Heart left ventricle (tissue), 16 donors: ENCODE measurements around the gene ZNF444. TPM values are rescaled to one million over a fixed set of nuclear protein-coding genes. Genes with fewer than 3 reads are reported as not detected.

ENCODE experiments used
- ATAC-seq, 4 donors: fragments of 200-7000 bp; cut with Tn5 transposase; one replicate each; pipeline ENCODE4 v1.9.1; 2020 to 2022; ENCODE audit warnings: moderate library complexity in 4 of 4, mild to moderate bottlenecking in 3 of 4, moderate number of reproducible peaks in 1 of 4
- DNase-seq, 5 donors: peaks; one replicate each; pipeline ENCODE4 v3.0.0-alpha.2; 2020
- H3K27ac ChIP-seq, 12 donors: fragments of 200-600 bp; sonication (generic) in 4 of 12; one replicate each; pipeline versions ENCODE4 v1.5.0 to v1.8.0; 2016 to 2022; ENCODE audit warnings: mild to moderate bottlenecking in 2 of 12
- H3K27me3 ChIP-seq, 9 donors: fragments of 200-600 bp; sonication (generic) in 2 of 9; one replicate each; pipeline versions ENCODE4 v1.5.1 to v1.8.0; 2016 to 2022; ENCODE audit warnings: mild to moderate bottlenecking in 3 of 9
- H3K36me3 ChIP-seq, 9 donors: fragments of 200-600 bp; sonication (generic) in 2 of 9; one replicate each; pipeline versions ENCODE4 v1.5.0 to v1.8.0; 2018 to 2022; ENCODE audit warnings: mild to moderate bottlenecking in 2 of 9
- H3K4me1 ChIP-seq, 12 donors: fragments of 200-600 bp; sonication (generic) in 4 of 12; one replicate each; pipeline versions ENCODE4 v1.5.0 to v1.8.0; 2016 to 2022; ENCODE audit warnings: mild to moderate bottlenecking in 3 of 12
- H3K4me3 ChIP-seq, 12 donors: fragments of 200-600 bp; sonication (generic) in 4 of 12; one replicate each; pipeline versions ENCODE4 v1.5.0 to v1.8.0; 2017 to 2022; ENCODE audit warnings: mild to moderate bottlenecking in 9 of 12, moderate library complexity in 4 of 12
- H3K9me3 ChIP-seq, 12 donors: fragments of 200-600 bp; sonication (generic) in 4 of 12; one replicate each; pipeline versions ENCODE4 v1.5.0 to v1.8.0; 2016 to 2022; ENCODE audit warnings: mild to moderate bottlenecking in 1 of 12
- CTCF ChIP-seq, 12 donors: fragments of 200-600 bp; sonication (generic) in 4 of 12; IDR thresholded peaks; one replicate each; pipeline versions ENCODE4 v1.5.0 to v1.8.0; 2018 to 2022; ENCODE audit warnings: antibody characterized with exemption in 12 of 12, mild to moderate bottlenecking in 5 of 12
- POLR2A ChIP-seq, 2 donors: fragments of 450-650 bp; IDR thresholded peaks; one replicate each; pipeline ENCODE4 v1.6.1; 2017; ENCODE audit warnings: antibody characterized with exemption in 2 of 2, mild to moderate bottlenecking in 2 of 2, moderate library complexity in 2 of 2
- WGBS, 4 donors: extraction: QIAGEN DNeasy Blood & Tissue Kit in 2 of 4; methylation state at CpG; one replicate each; pipeline versions ENCODE4 v1.1.5 to v1.1.7; 2013 to 2018; 5-methylcytosine and 5-hydroxymethylcytosine counted together
- intact Hi-C, 10 donors: fragments of 100-400 bp; cut with DNase I; formaldehyde crosslinking; loops; one replicate each; pipeline versions ENCODE4 v1.11.1 to v1.14.2; 2022
- polyA plus RNA-seq, 2 donors: library from polyadenylated mRNA; stranded (reverse); fragments of 200-250 nt; gene quantifications; one replicate each; pipeline ENCODE4 v1.2.3, GENCODE V29; 2013
- total RNA-seq, 9 donors: library from RNA; depleted of rRNA in 2 of 9; stranded (reverse); fragments of >200 nt in 2 of 9; fragmentation: NEBNext Ultra II Directional in 3 of 9; extraction: Animal tissue kit (Norgen Biotek cat#: 25700) in 3 of 9; gene quantifications; one replicate each; pipeline versions ENCODE4 v1.1.0 to v1.2.4, GENCODE V29; 2016 to 2023
- donor health status: ischemic (EF 13 %, LVEDD 7.1; RV severe dilation, severe dysfunction).
- donor health status: healthy with polysubstance abuse.
- donor health status: DM: no; HTN: yes; CAD: no.
- donor health status: DM: no; HTN: no; CAD: no.
- donor health status: ischemic (EF 25% LVEDD 6.9; RV normal size, moderate dysfunction).
- donor health status: ischemic (EF 25% LVEDD 5.7; RV mildly dilated, moderate dysfunction).
- donor health status: healthy.
- donor health status: DM: yes; HTN: yes; CAD: no.
- donor health status: ischemic (EF 35%, LVEDD 5.7; RV mildly dilated, moderate dysfunction).
- donor health status: nonischemic (EF 11% LVEDD 7.7; RV severe dilation, severe dysfunction).
- donor health status: DM: yes; HTN: yes; CAD: no.
- donor health status: PGD.
- donor health status: ischemic (EF 29% LVEDD 5.4; RV normal size, mild dysfunction).
- donor health status: nonischemic (EF 23%, LVEDD 6.1; RV moderate dilation, normal function).

Gene ZNF444
- total and polyA plus RNA-seq, 11 donors = 14.8 to 35.8 (median 20.1) TPM

GRCh38 chr19:56117889-56118288, 23.2 kb upstream of the ZNF444 start:
- ATAC-seq (no peak), DNase-seq (no peak)
- Histone ChIP-seq H3K27ac (peak overlapping the region in 3 of 12 donors; percentile 92 to 98 (median 93)), H3K36me3 (peaks cover 0 to 10% (median 0%) of the 10 kb centered on the region in 9 donors), H3K4me1 (peaks cover 14 to 80% (median 60%) of the 10 kb centered on the region in 12 donors), H3K9me3 (no peaks in the 10 kb centered on the region), H3K27me3 (no peaks in the 10 kb centered on the region), H3K4me3 (no peak overlapping the region)
- whole genome bisulfite sequencing, 4 donors = 54 to 68% (median 63%) methylated on average over 8 to 9 of the region's 9 CpGs
- intact Hi-C loops = loop anchor here in 1 of 10 donors (5.0 kb wide), 1 partner anchor 36 kb away; no protein-coding TSS in a partner anchor
- TF ChIP-seq CTCF (IDR thresholded peaks at IDR 0.05) (no peak), POLR2A (IDR thresholded peaks at IDR 0.05) (no peak)

GRCh38 chr19:56118666-56119581, 22.2 kb upstream of the ZNF444 start:
- Histone ChIP-seq H3K9me3 (no peaks in the 10 kb centered on the region), H3K27ac (peak overlapping the region; percentile 89 to 100 (median 95)), H3K4me3 (peak overlapping the region in 9 of 12 donors; percentile 75 to 97 (median 86)), H3K36me3 (peaks cover 0 to 10% (median 0%) of the 10 kb centered on the region in 9 donors), H3K27me3 (no peaks in the 10 kb centered on the region), H3K4me1 (peaks cover 14 to 69% (median 51%) of the 10 kb centered on the region in 12 donors)
- no peak for ATAC-seq
- no peak for DNase-seq
- WGBS, 4 donors = 14 to 32% (median 31%) methylated on average over 5 to 8 of the region's 8 CpGs
- intact Hi-C loops = loop anchor here in 1 of 10 donors (5.0 kb wide), 1 partner anchor 37 kb away; no protein-coding TSS in a partner anchor
- TF ChIP-seq CTCF (IDR thresholded peaks at IDR 0.05) = no peak
- TF ChIP-seq POLR2A (IDR thresholded peaks at IDR 0.05) = no peak

GRCh38 chr19:56119582-56119978, 21.5 kb upstream of the ZNF444 start:
- intact Hi-C loops = loop anchor here in 1 of 10 donors (5.0 kb wide), 1 partner anchor 37 kb away; no protein-coding TSS in a partner anchor
- ATAC-seq = no peak
- H3K27ac ChIP-seq = peak overlapping the region; percentile 89 to 100 (median 95)
- H3K4me1 ChIP-seq = peaks cover 14 to 63% (median 45%) of the 10 kb centered on the region in 12 donors
- no peak for TF ChIP-seq CTCF (IDR thresholded peaks at IDR 0.05)
- H3K27me3 ChIP-seq = no peaks in the 10 kb centered on the region
- H3K4me3 ChIP-seq = peak overlapping the region; percentile 54 to 97 (median 82)
- 13 to 28% (median 21%) methylated on average over 11 to 16 of the region's 16 CpGs for WGBS, 4 donors
- no peak for DNase-seq
- H3K36me3 ChIP-seq = peaks cover 0 to 10% (median 0%) of the 10 kb centered on the region in 9 donors
- no peaks in the 10 kb centered on the region for H3K9me3 ChIP-seq

- Histone ChIP-seq H3K4me3 (peak overlapping the region; percentile 54 to 97 (median 82)), H3K9me3 (no peaks in the 10 kb centered on the region), H3K27ac (peak overlapping the region; percentile 89 to 100 (median 95)), H3K36me3 (peaks cover 0 to 10% (median 0%) of the 10 kb centered on the region in 9 donors), H3K4me1 (peaks cover 12 to 59% (median 41%) of the 10 kb centered on the region in 12 donors), H3K27me3 (no peaks in the 10 kb centered on the region)
- intact Hi-C loops = loop anchor here in 4 of 10 donors (2.0 to 5.0 kb wide), 3 partner anchors 21 to 38 kb away; partner anchors contain the start of gene ZNF444 (in 2 of the 4)
- no peak for TF ChIP-seq POLR2A (IDR thresholded peaks at IDR 0.05)
- no peak for TF ChIP-seq CTCF (IDR thresholded peaks at IDR 0.05)
- ATAC-seq = no peak
- DNase-seq = no peak
- 4 to 14% (median 10%) methylated on average over 5 to 8 of the region's 8 CpGs for WGBS, 4 donors
Observed at GRCh38 chr19:56120002-56120370, 21.1 kb upstream of the ZNF444 start.
